Body of pancreas (tissue), 4 donors: ENCODE data around the gene RDX.

ENCODE experiments used
- POLR2A ChIP-seq, 3 donors: fragments of 450-650 bp; IDR thresholded peaks; one replicate each; pipeline ENCODE4 v1.6.1; 2016; ENCODE audit warnings: antibody characterized with exemption in 3 of 3, mild to moderate bottlenecking in 2 of 3
- TF ChIP-seq, protein P1 (sequence below), 7 experiments: fragments of 450-650 bp in 4 of 7; fragments of 200-600 bp in 3 of 7; sonication (generic) in 3 of 7; IDR thresholded peaks; one replicate each; pipeline ENCODE4 v1.5.1; 2016 to 2019; ENCODE audit warnings: antibody characterized with exemption in 7 of 7

DNA sequence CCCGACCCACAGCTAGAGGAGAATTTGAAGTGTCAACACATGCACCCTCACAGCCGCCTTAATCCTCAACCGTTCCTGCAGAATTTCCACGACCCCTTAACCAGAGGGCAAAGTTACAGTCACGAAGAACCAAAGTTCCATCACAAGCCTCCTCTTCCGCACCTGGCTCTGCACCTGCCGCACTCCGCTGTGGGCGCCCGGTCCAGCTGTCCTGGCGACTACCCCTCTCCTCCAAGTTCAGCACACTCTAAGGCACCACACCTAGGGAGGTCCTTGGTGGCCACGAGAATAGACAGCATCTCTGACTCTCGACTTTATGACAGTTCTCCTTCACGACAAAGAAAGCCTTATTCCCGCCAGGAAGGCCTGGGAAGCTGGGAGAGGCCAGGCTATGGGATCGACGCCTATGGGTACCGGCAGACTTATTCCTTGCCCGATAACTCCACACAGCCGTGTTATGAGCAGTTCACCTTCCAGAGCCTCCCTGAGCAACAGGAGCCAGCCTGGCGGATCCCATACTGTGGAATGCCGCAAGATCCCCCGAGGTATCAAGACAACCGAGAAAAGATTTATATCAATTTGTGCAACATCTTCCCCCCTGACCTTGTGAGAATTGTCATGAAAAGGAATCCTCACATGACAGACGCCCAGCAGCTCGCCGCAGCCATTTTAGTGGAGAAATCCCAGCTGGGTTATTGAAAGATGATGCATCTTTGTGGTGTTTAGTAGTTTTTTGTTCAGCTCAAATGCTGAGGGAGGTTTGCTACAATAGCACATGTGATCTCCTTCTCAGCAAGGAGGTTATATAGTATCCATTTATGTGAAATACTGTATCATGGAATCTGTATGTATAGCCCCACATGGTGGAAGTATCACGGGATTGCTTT lies 131.1 kb downstream of the RDX start:
- TF ChIP-seq, protein P1, sequence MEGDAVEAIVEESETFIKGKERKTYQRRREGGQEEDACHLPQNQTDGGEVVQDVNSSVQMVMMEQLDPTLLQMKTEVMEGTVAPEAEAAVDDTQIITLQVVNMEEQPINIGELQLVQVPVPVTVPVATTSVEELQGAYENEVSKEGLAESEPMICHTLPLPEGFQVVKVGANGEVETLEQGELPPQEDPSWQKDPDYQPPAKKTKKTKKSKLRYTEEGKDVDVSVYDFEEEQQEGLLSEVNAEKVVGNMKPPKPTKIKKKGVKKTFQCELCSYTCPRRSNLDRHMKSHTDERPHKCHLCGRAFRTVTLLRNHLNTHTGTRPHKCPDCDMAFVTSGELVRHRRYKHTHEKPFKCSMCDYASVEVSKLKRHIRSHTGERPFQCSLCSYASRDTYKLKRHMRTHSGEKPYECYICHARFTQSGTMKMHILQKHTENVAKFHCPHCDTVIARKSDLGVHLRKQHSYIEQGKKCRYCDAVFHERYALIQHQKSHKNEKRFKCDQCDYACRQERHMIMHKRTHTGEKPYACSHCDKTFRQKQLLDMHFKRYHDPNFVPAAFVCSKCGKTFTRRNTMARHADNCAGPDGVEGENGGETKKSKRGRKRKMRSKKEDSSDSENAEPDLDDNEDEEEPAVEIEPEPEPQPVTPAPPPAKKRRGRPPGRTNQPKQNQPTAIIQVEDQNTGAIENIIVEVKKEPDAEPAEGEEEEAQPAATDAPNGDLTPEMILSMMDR (IDR thresholded peaks at IDR 0.05), result no peak
- no peak for TF ChIP-seq POLR2A (IDR thresholded peaks at IDR 0.05)
